Suprapubic skin (tissue), 4 donors: ENCODE results near the gene AZU1. TPM values are rescaled to one million over a fixed set of nuclear protein-coding genes. Genes with fewer than 3 reads are reported as not detected.

Experiments
- DNase-seq, 2 donors: peaks; one replicate each; pipeline ENCODE4 v3.0.0-alpha.2; 2019; ENCODE audit warnings: low spot score in 2 of 2
- H3K27ac ChIP-seq: fragments of 200-600 bp; sonication (generic); one replicate; pipeline ENCODE4 v1.5.1; 2019
- H3K27me3 ChIP-seq: fragments of 200-600 bp; sonication (generic); one replicate; pipeline ENCODE4 v1.5.1; 2019
- H3K36me3 ChIP-seq: fragments of 200-600 bp; sonication (generic); one replicate; pipeline ENCODE4 v1.5.1; 2019
- H3K4me1 ChIP-seq: fragments of 200-600 bp; sonication (generic); one replicate; pipeline ENCODE4 v1.5.1; 2019
- H3K4me3 ChIP-seq: fragments of 200-600 bp; sonication (generic); one replicate; pipeline ENCODE4 v1.5.1; 2019; ENCODE audit warnings: mild to moderate bottlenecking
- H3K9me3 ChIP-seq: fragments of 200-600 bp; sonication (generic); one replicate; pipeline ENCODE4 v1.5.1; 2019
- CTCF ChIP-seq, 2 donors: fragments of 200-600 bp in 1 of 2; fragments of 450-650 bp in 1 of 2; sonication (generic) in 1 of 2; IDR thresholded peaks; one replicate each; pipeline ENCODE4 v1.5.1; 2016 to 2019; ENCODE audit warnings: antibody characterized with exemption in 2 of 2, mild to moderate bottlenecking in 1 of 2, moderate library complexity in 1 of 2
- EP300 ChIP-seq: sonication (generic); formaldehyde crosslinking; IDR thresholded peaks from one replicate; pipeline ENCODE4 v1.6.1; 2017; ENCODE audit warnings: antibody characterized with exemption
- POLR2A ChIP-seq, 2 donors: fragments of 450-650 bp; IDR thresholded peaks; one replicate each; pipeline ENCODE4 v1.6.1; 2017; ENCODE audit warnings: antibody characterized with exemption in 2 of 2, mild to moderate bottlenecking in 2 of 2, moderate library complexity in 2 of 2
- POLR2AphosphoS5 ChIP-seq, 3 donors: sonication (generic); formaldehyde crosslinking; IDR thresholded peaks; one replicate each; pipeline ENCODE4 v1.6.1; 2017; ENCODE audit warnings: antibody characterized with exemption in 3 of 3
- WGBS: methylation state at CpG from one replicate; pipeline ENCODE4 v1.1.5; 2018; 5-methylcytosine and 5-hydroxymethylcytosine counted together
- total RNA-seq, 4 donors: library from RNA; depleted of rRNA; stranded (reverse); fragments of >200 nt; gene quantifications; one replicate each; pipeline ENCODE4 v1.1.0, GENCODE V29; 2016

AZU1 gene
- total RNA-seq, 4 donors from 2014 or later: 0.79 TPM; not detected in 3

GRCh38 chr19:843180-843835, 15.7 kb downstream of the AZU1 start:
- H3K9me3 ChIP-seq: no peaks in the 10 kb centered on the region
- DNase-seq: peak in 1 of 2 donors; percentile 80
- H3K36me3 ChIP-seq: no peaks in the 10 kb centered on the region
- peaks cover 23% of the 10 kb centered on the region for H3K4me1 ChIP-seq
- H3K27ac ChIP-seq: no peak overlapping the region
- H3K27me3 ChIP-seq: peaks cover 57% of the 10 kb centered on the region
- 0% methylated on average over 14 of the region's 46 CpGs for WGBS
- TF ChIP-seq POLR2AphosphoS5 (IDR thresholded peaks at IDR 0.05) (no peak), EP300 (no peak), POLR2A (IDR thresholded peaks at IDR 0.05) (no peak), CTCF (IDR thresholded peaks at IDR 0.05) (no peak)
- H3K4me3 ChIP-seq: peak overlapping the region; percentile 33

- no peaks in the 10 kb centered on the region for H3K9me3 ChIP-seq
- H3K36me3 ChIP-seq: no peaks in the 10 kb centered on the region
- DNase-seq: peak in 1 of 2 donors; percentile 72
- no peak overlapping the region for H3K27ac ChIP-seq
- H3K4me3 ChIP-seq: peak overlapping the region; percentile 33
- no peak for TF ChIP-seq POLR2A (IDR thresholded peaks at IDR 0.05)
- no peak for TF ChIP-seq EP300
- TF ChIP-seq CTCF (IDR thresholded peaks at IDR 0.05): no peak
- TF ChIP-seq POLR2AphosphoS5 (IDR thresholded peaks at IDR 0.05): no peak
- no CpG with 5 or more reads among the region's 70 CpGs for WGBS
- peaks cover 27% of the 10 kb centered on the region for H3K4me1 ChIP-seq
- H3K27me3 ChIP-seq: peaks cover 59% of the 10 kb centered on the region
Observed at GRCh38 chr19:843836-844545, 16.4 kb downstream of the AZU1 start.

GRCh38 chr19:844546-844971, 16.9 kb downstream of the AZU1 start:
- H3K27me3 ChIP-seq: peaks cover 56% of the 10 kb centered on the region

GRCh38 chr19:845707-846521, 18.3 kb downstream of the AZU1 start:
- 44% methylated on average over 23 of the region's 37 CpGs for WGBS
- Histone ChIP-seq H3K27me3 (peaks cover 49% of the 10 kb centered on the region), H3K9me3 (no peaks in the 10 kb centered on the region), H3K4me3 (no peak overlapping the region), H3K4me1 (peaks cover 35% of the 10 kb centered on the region), H3K36me3 (no peaks in the 10 kb centered on the region), H3K27ac (no peak overlapping the region)
- TF ChIP-seq POLR2A (IDR thresholded peaks at IDR 0.05) (no peak), EP300 (no peak), POLR2AphosphoS5 (IDR thresholded peaks at IDR 0.05) (no peak), CTCF (IDR thresholded peaks at IDR 0.05) (no peak)
- no peak for DNase-seq

More at GRCh38 chr19:844546-844971, 16.9 kb downstream of the AZU1 start:
- TF ChIP-seq EP300: no peak
- TF ChIP-seq POLR2AphosphoS5 (IDR thresholded peaks at IDR 0.05): no peak
- TF ChIP-seq CTCF (IDR thresholded peaks at IDR 0.05): no peak
- no peak for TF ChIP-seq POLR2A (IDR thresholded peaks at IDR 0.05)
- WGBS: 48% methylated on average over 3 of the region's 11 CpGs
- Histone ChIP-seq H3K9me3 (no peaks in the 10 kb centered on the region), H3K4me1 (peaks cover 27% of the 10 kb centered on the region), H3K4me3 (no peak overlapping the region), H3K36me3 (no peaks in the 10 kb centered on the region), H3K27ac (no peak overlapping the region)
- no peak for DNase-seq
